ENCODE measurements around the gene DGCR2. TPM values are rescaled to one million over a fixed set of nuclear protein-coding genes. Genes with fewer than 3 reads are reported as not detected.

The DGCR2 gene
- total and polyA plus RNA-seq, 2 of the 4 experiments (the other 2 are of a cell fraction) = 17.2 to 35.4 TPM

- H4K8ac ChIP-seq (ENCODE audit: low read depth in 2 of 2, low read length in 2 of 2) = no peak overlapping the region
- H3K4ac ChIP-seq (ENCODE audit: low read depth, low read length) = no peak overlapping the region
- ATAC-seq (ENCODE audit: low read depth) = no peak
- H3K9ac ChIP-seq (ENCODE audit: low read depth, low read length) = no peak overlapping the region
- no peak for TF ChIP-seq POLR2A (IDR thresholded peaks at IDR 0.05; ENCODE audit: low read depth, low read length)
- TF ChIP-seq USF2 (IDR thresholded peaks at IDR 0.05; ENCODE audit: low read depth, low read length) = no peak
- TF ChIP-seq RAD21 (IDR thresholded peaks at IDR 0.05; ENCODE audit: low read length) = no peak
- no peak for TF ChIP-seq RFX5 (IDR thresholded peaks at IDR 0.05; ENCODE audit: low read depth, low read length)
- TF ChIP-seq RCOR1 (IDR thresholded peaks at IDR 0.05; ENCODE audit: insufficient replicate concordance, low read length) = no peak
- TF ChIP-seq ELK1 (IDR thresholded peaks at IDR 0.05; ENCODE audit: borderline replicate concordance, low read depth, low read length) = no peak
- no peak for TF ChIP-seq FOS (IDR thresholded peaks at IDR 0.05; ENCODE audit: low read depth, low read length)
- no peak for TF ChIP-seq MAFK (IDR thresholded peaks at IDR 0.05; ENCODE audit: low read depth, low read length)
- TF ChIP-seq NFE2L2 (IDR thresholded peaks at IDR 0.05; ENCODE audit: low read depth, low read length) = no peak
- no peak for TF ChIP-seq CTCF (conservative IDR thresholded peaks at IDR 0.05; ENCODE audit: low read depth, low read length)
- peak overlapping the region; percentile 16 for H2AK9ac ChIP-seq (replicated peaks; ENCODE audit: low read depth, low read length, poor library complexity)
- no peak overlapping the region for H2BK20ac ChIP-seq (ENCODE audit: low read depth, low read length)
- intact Hi-C loops (cut with micrococcal nuclease) (loop anchor here (5.0 kb wide), 1 partner anchor 62 kb away; no protein-coding TSS in a partner anchor), dilution Hi-C loops (cut with HindIII; ENCODE audit: low sequenced_read_pairs, unreplicated experiment) (no loop called here), in situ Hi-C loops (cut with MboI; ENCODE audit: low sequenced_read_pairs) (no loop called here)
- peaks cover 13% of the 10 kb centered on the region for H3K4me1 ChIP-seq (ENCODE audit: control insufficient read depth, insufficient read depth, low read length)
- no peak overlapping the region for H3K27ac ChIP-seq (ENCODE audit: insufficient read depth, low read length)
- no peak overlapping the region for H2BK15ac ChIP-seq (ENCODE audit: low read depth, low read length)
- H4K20me1 ChIP-seq (ENCODE audit: insufficient read depth, low read length) = peaks cover 28% of the 10 kb centered on the region
- no peak overlapping the region for H3K18ac ChIP-seq (ENCODE audit: low read depth, low read length)
- CTCF ChIA-PET = no interaction called here
- no peak overlapping the region for H3K4me3 ChIP-seq (ENCODE audit: insufficient read depth, low read depth, low read length)
- peaks cover 4 to 28% of the 10 kb centered on the region in 2 experiments; a peak in 3 of 4 replicates for H3K79me1 ChIP-seq (ENCODE audit: low read depth in 1 of 2, low read length in 2 of 2)
- no TSS peak for BruUV-seq (replicated peaks)
- no peak overlapping the region for H2BK120ac ChIP-seq (ENCODE audit: low read depth, low read length)
- no peak overlapping the region for H3K23ac ChIP-seq (ENCODE audit: low read depth, low read length)
- no peak overlapping the region for H4K91ac ChIP-seq (ENCODE audit: insufficient read depth, low read depth, low read length)
- no peaks in the 10 kb centered on the region for H3K36me3 ChIP-seq (ENCODE audit: control insufficient read depth, insufficient read depth, low read length)
- no peak overlapping the region for H2AK5ac ChIP-seq (ENCODE audit: low read depth, low read length)
- POLR2A ChIA-PET (ENCODE audit: unreplicated experiment) = no interaction called here
- no peaks in the 10 kb centered on the region for H3K27me3 ChIP-seq (ENCODE audit: control insufficient read depth, insufficient read depth, low read length)
- no CpG with 5 or more reads among the region's 4 CpGs for WGBS, 2 experiments (ENCODE audit: extremely low coverage in 2 of 2, insufficient read length in 1 of 2)
- no peak overlapping the region for H3K56ac ChIP-seq (ENCODE audit: extremely low read depth, insufficient read depth, low read length)
- H2AFZ ChIP-seq (replicated peaks; ENCODE audit: low read length, poor library complexity) = no peak overlapping the region
- H2BK5ac ChIP-seq (ENCODE audit: low read depth, low read length, poor library complexity, severe bottlenecking) = no peak overlapping the region
- H3K4me2 ChIP-seq (ENCODE audit: low read depth, low read length) = no peak overlapping the region
- DNase-seq = no peak
- H4K5ac ChIP-seq (ENCODE audit: low read depth, low read length) = no peak overlapping the region
- H3K9me3 ChIP-seq (ENCODE audit: control insufficient read depth, insufficient read depth, low read length) = no peaks in the 10 kb centered on the region
- no peak overlapping the region for H3K14ac ChIP-seq (replicated peaks; ENCODE audit: low read depth, low read length)
- H3K9me1 ChIP-seq (ENCODE audit: insufficient read depth, low read length) = peaks cover 12% of the 10 kb centered on the region
Measured at GRCh38 chr22:19123936-19124335, 1.7 kb upstream of the DGCR2 start.

Measured in IMR-90 (cell line).